Measurements from ENCODE around the gene GZMA.

DNA sequence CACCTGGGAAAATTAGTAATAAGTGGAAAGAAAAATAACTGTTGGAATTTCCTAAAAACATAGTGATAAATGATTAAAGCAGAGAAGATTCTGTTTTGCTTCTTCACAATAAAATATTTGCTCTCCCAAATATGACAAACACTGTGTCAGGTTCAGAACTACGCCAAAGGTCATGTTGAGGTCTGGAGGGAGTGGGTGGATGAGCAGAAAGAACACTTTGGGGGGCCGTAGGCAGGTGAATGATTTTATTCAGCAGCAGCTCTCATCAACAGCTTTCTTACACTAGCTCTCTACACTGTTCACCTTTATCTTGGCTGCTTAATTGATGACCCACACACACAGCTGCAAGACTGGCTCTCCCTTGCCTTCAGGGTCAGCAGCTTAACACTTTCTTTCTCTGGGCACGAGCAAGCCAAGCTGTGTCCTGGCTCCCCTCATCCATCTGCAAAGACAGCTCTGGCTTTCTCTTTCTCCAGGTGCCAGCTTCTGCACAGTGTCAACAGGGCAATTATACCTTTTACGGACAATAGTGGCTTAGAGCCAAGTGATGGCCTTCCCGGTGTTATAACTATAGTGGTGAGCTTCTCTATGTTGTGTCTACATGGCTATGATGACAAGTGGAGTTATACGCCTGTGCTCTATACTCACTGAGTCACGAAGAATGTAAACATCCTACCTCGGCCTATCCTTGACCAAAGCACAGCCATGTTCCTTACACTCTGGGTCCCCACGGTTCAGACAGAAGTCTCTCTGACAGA is 38.6 kb downstream of the GZMA start:
- TF ChIP-seq, protein P1, sequence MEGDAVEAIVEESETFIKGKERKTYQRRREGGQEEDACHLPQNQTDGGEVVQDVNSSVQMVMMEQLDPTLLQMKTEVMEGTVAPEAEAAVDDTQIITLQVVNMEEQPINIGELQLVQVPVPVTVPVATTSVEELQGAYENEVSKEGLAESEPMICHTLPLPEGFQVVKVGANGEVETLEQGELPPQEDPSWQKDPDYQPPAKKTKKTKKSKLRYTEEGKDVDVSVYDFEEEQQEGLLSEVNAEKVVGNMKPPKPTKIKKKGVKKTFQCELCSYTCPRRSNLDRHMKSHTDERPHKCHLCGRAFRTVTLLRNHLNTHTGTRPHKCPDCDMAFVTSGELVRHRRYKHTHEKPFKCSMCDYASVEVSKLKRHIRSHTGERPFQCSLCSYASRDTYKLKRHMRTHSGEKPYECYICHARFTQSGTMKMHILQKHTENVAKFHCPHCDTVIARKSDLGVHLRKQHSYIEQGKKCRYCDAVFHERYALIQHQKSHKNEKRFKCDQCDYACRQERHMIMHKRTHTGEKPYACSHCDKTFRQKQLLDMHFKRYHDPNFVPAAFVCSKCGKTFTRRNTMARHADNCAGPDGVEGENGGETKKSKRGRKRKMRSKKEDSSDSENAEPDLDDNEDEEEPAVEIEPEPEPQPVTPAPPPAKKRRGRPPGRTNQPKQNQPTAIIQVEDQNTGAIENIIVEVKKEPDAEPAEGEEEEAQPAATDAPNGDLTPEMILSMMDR (IDR thresholded peaks at IDR 0.05 in 4 of 5, conservative IDR thresholded peaks at IDR 0.05 in 1 of 5), result no peak
- TF ChIP-seq POLR2A (IDR thresholded peaks at IDR 0.05), result no peak
